Endothelial cell (in vitro differentiated cells): ENCODE results near the gene SSB. TPM values are rescaled to one million over a fixed set of nuclear protein-coding genes. Genes with fewer than 3 reads are reported as not detected.

Source experiments
- DNase-seq: peaks from one replicate; pipeline ENCODE4 v3.0.0; 2021; ENCODE audit warnings: low spot score
- H3K27ac Mint-ChIP-seq: one replicate; pipeline ENCODE4 v1.8.0; 2021; ENCODE audit warnings: mixed read lengths, inconsistent platforms; ENCODE audit not compliant: unreplicated experiment
- H3K27me3 Mint-ChIP-seq: one replicate; pipeline ENCODE4 v1.8.0; 2021; ENCODE audit warnings: mild to moderate bottlenecking, moderate library complexity, mixed read lengths, inconsistent platforms; ENCODE audit not compliant: unreplicated experiment
- H3K36me3 Mint-ChIP-seq: one replicate; pipeline ENCODE4 v1.8.0; 2021; ENCODE audit warnings: mild to moderate bottlenecking, low read depth, mixed read lengths, inconsistent platforms; ENCODE audit not compliant: unreplicated experiment
- H3K4me1 Mint-ChIP-seq: one replicate; pipeline ENCODE4 v1.8.0; 2021; ENCODE audit warnings: mild to moderate bottlenecking, mixed read lengths, inconsistent platforms; ENCODE audit not compliant: unreplicated experiment
- H3K4me3 Mint-ChIP-seq: one replicate; pipeline ENCODE4 v1.8.0; 2021; ENCODE audit warnings: mild to moderate bottlenecking, mixed read lengths, inconsistent platforms; ENCODE audit not compliant: unreplicated experiment
- H3K9me3 Mint-ChIP-seq: one replicate; pipeline ENCODE4 v1.8.0; 2021; ENCODE audit warnings: mixed read lengths, inconsistent platforms; ENCODE audit not compliant: unreplicated experiment
- CTCF ChIP-seq: fragments of 200-600 bp; sonication (generic); IDR thresholded peaks from one replicate; pipeline ENCODE4 v1.5.0; 2021; ENCODE audit warnings: antibody characterized with exemption; ENCODE audit not compliant: unreplicated experiment
- long read RNA-seq: library from polyadenylated mRNA; unstranded; transcript quantifications from one replicate; pipeline ENCODE4 v2.0.0, GENCODE V29; 2020; ENCODE audit not compliant: unreplicated experiment
- total RNA-seq: library from RNA; stranded (reverse); fragmentation: NEBNext Ultra II Directional; extraction: Animal tissue kit (Norgen Biotek cat#: 25700); gene quantifications from one replicate; pipeline ENCODE4 v1.2.1, GENCODE V29; 2021; ENCODE audit not compliant: unreplicated experiment

SSB gene
- 109 TPM for total RNA-seq
- long read RNA-seq, transcript SSB-201 (12 exons, 1,709 nt) = major isoform, 24 of 80 reads
- long read RNA-seq, partial matches to known transcripts = 53 of 80 reads
- long read RNA-seq, other reads (novel, unspliced or antisense) = 2 of 80 reads

GRCh38 chr2:169798718-169799592 lies at the start of gene SSB:
TSS of gene SSB (plus strand) at chr2:169798871. CDS start at chr2:169800961, 2,090 bp downstream.
- no peaks in the 10 kb centered on the region for H3K27me3 Mint-ChIP-seq
- H3K4me3 Mint-ChIP-seq = peak within 1 kb of the TSS; percentile 94
- DNase-seq = peak; percentile 90
- peak within 1 kb of the TSS; percentile 95 for H3K27ac Mint-ChIP-seq
- TF ChIP-seq CTCF = no peak
- peaks cover 10% of the 10 kb centered on the region for H3K36me3 Mint-ChIP-seq
- H3K9me3 Mint-ChIP-seq = no peaks in the 10 kb centered on the region
- no peaks in the 10 kb centered on the region for H3K4me1 Mint-ChIP-seq

GRCh38 chr2:169752752-169753151 lies 45.9 kb upstream of the SSB start:
- Mint-ChIP-seq H3K4me3 (no peak overlapping the region), H3K27ac (no peak overlapping the region), H3K27me3 (no peaks in the 10 kb centered on the region), H3K36me3 (peaks cover 17% of the 10 kb centered on the region), H3K9me3 (no peaks in the 10 kb centered on the region), H3K4me1 (no peaks in the 10 kb centered on the region)
- no peak for DNase-seq
- TF ChIP-seq CTCF = no peak

GRCh38 chr2:169755083-169755870 lies 43.4 kb upstream of the SSB start:
- peaks cover 5% of the 10 kb centered on the region for H3K36me3 Mint-ChIP-seq
- H3K9me3 Mint-ChIP-seq = no peaks in the 10 kb centered on the region
- no peak overlapping the region for H3K27ac Mint-ChIP-seq
- no peak for DNase-seq
- no peak overlapping the region for H3K4me3 Mint-ChIP-seq
- TF ChIP-seq CTCF = no peak
- H3K27me3 Mint-ChIP-seq = no peaks in the 10 kb centered on the region
- no peaks in the 10 kb centered on the region for H3K4me1 Mint-ChIP-seq

- Mint-ChIP-seq H3K36me3 (peaks cover 7% of the 10 kb centered on the region), H3K9me3 (no peaks in the 10 kb centered on the region), H3K4me3 (no peak overlapping the region), H3K27me3 (no peaks in the 10 kb centered on the region), H3K4me1 (no peaks in the 10 kb centered on the region), H3K27ac (no peak overlapping the region)
- no peak for TF ChIP-seq CTCF
- DNase-seq = no peak
Observed at GRCh38 chr2:169756342-169756741, 42.3 kb upstream of the SSB start.
